MG63 (cell line): ENCODE measurements around the gene AGO1. TPM values are rescaled to one million over a fixed set of nuclear protein-coding genes. Genes with fewer than 3 reads are reported as not detected.

Source experiments
- total RNA-seq: library from RNA; depleted of rRNA; stranded (reverse); fragments of >200 nt; shearing (Covaris generic); gene quantifications from 2 replicates; pipeline ENCODE4 v1.2.3, GENCODE V29; 2014; ENCODE audit warnings: low replicate concordance; rRNA removed

AGO1 gene
- total RNA-seq, 1 experiment from 2014 or later, result 8.8 TPM

Other genes with a start within 250 kb of the AGO1 start
- 109 and 114 TPM in 2 replicates for gene PSMB2, start 241.7 kb upstream of the AGO1 start, total RNA-seq
- 9.0 and 12.1 TPM in 2 replicates for gene C1orf216, start 164.3 kb upstream of the AGO1 start, total RNA-seq
- gene CLSPN, start 113.2 kb upstream of the AGO1 start, total RNA-seq, result 10.0 and 13.8 TPM in 2 replicates
- 1.2 and 2.5 TPM in 2 replicates for gene AGO4, start 75.2 kb upstream of the AGO1 start, total RNA-seq
- gene AGO3, start 47.9 kb downstream of the AGO1 start, total RNA-seq, result 4.3 and 31.5 TPM in 2 replicates
- not detected in 2 replicates for gene TEKT2, start 200.9 kb downstream of the AGO1 start, total RNA-seq
- gene ADPRS, start 205.7 kb downstream of the AGO1 start, total RNA-seq, result 64.5 and 65.4 TPM in 2 replicates
- gene COL8A2, start 242.0 kb downstream of the AGO1 start, total RNA-seq, result 0.99 and 1.4 TPM in 2 replicates